DMS153 (cell line): Measurements from ENCODE around the gene ESR1.
"Not testable (repeated sequence)": the region's sequence is repeated elsewhere in the genome, so short reads cannot be mapped to it uniquely, and the experiment has no call there.

Source experiments
- DNase-seq: peaks from one replicate; lab custom pipeline; 2025; lab: John Stamatoyannopoulos, UW

ESR1 gene

DNA sequence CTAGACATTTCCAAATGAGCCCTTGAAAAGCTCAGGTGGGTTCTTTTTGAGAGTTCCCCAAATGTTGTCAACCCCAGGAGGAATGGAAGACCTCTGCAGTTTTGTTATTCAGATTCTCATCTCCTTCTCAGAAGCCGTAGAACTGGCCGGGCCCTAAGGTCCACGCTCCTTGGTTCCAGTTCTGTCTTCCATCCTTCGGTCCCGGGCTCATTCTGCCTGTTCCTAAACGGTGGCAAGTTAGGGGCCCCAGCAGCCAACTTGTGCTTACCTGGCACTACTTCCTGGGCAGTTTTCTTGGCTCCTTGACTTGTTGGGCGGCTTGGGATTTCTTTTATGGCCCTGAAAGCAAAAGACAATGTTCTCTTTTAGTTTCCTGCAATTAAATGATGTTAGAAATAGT lies 6.4 kb downstream of the ESR1 start:
- DNase-seq, result no peak

DNA sequence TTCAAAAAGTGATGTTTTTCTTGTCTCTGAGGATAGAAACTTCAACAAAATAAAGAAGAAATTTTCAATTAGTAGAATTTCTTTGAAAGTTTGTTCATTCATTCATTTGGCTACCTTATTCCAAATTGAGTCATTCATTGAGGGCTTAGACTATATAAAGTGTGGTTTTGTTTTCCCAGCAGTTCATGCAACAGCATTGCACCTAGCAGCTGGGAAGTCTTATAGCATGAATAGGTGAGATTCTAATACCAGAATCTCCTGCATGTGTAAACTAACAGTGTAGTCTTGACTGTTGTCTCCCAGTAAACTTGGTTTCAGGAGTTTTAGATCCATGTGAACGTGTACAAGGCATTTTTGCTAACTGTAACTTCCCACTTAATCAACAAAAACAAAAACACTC lies 7.1 kb downstream of the ESR1 start:
- no peak for DNase-seq

DNA sequence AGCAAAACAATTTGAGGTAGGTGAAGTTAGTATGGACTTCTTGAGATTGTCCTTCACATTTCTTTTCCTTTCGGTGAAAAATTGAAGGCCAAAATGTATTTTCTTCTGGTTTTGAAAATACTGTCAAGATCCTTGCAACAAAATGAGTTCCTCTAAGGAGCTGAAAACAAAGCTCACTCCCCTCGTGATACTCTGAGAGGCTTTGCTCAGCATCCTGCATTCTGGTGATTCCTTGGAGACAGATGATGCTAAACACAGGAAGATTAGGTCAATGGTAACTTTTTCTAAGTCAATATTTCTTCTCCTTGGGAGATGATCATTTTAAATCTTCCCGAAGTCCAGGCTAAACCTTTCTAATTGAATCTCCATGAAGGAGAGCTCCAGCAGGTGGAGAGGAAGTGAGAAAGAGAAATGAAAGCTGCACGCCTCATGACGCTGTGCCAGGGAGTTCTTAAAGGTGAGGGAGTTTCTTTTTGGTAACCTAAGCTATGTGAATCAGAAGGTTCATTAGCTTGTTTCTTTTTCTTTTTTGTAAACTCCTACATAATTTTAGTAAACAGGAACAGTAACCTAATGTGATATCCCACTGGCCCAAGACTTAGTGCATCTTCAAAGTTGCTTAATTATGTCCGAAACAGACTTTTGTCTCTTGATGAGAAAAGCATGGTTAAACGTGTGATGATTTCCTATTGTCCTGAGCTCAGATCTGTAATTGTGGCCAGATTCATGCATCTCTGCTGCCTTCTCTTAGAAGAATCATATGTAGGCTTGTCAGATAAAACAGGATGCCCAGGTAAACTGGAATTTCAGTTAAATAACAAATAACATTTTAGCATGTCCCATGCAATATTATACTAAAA lies 15.0 kb downstream of the ESR1 start:
- DNase-seq, result no peak

DNA sequence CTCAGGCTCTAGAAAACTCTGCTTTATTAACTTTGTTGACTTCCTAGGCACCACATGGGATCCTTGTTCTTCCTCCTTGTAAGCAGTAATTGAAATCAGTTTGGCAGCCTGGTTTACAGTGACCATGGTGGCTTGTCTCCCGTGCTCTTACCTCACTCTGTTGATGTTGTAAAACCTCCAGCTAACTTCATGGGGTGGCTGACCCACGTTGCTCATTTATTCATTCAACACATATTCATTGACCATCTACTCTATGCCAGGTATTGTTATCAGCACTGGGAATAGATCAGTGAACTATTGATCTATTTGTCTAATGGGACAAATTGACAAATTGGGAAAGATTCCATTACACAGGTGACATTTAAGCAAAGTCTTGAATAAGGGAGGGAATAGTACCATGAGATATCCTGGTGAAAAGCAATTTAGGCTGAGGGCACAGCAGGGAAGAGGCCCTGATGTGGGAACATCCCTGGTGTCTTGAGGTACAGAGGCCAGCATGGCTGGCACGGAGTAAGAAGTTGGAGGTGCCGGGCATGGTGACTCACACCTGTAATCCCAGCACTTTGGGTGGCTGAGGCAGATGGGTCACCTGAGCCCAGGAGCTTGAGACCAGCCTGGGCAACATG lies 19.1 kb downstream of the ESR1 start:
- no peak for DNase-seq

DNA sequence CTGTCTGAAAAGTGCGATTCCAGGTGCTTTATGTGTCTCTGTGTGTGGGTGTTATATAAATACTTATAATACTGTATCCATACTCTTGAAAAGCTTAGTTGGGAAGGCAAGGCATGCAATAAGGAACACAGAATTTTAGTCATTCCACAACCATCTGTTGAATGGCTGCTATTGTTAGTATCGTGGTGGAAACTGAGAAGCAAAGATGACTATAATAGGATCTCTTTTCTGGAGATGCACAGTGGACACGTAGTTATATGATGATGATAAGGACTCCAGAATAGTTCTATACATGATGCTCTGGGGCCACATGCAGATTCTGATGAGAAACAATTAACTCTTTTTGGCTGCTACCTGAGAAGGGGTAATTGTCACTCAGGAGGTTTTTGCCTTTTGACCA lies 25.2 kb downstream of the ESR1 start:
- DNase-seq, result no peak

DNA sequence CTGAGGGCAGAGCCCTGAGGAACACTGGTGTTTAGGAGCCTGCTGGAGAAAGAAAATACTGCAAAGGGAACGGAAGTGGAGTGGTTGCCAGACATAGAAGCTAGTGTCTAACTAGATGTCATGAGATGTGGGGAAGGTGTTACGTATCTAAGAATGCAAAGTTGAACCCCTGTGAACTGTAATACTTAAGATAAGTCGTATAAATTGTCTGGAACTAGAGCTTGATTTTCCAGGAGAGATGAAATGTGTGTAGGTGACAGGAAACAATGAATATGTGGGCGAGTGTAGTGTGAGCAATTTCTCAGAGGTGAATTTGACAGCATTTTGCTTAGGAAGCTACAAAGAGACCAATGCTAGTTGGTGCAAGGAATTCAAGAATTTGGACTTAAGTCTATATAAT lies 27.9 kb downstream of the ESR1 start:
- no peak for DNase-seq

DNA sequence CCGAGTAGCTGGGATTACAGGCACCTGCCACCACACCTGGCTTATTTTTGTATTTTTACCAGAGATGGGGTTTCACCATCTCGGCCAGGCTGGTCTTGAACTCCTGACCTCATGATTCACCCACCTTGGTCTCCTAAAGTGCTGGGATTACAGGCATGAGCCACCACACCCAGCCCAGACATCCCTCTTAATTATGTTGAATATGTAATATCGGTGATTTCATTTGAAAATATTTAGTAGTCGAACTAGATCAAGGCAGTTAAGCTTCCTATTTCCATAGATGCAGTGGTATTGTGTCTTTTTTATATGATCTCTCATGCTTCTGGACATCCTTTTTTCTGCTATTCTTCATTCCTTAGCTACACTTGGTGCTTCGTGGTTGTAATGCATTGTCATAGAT lies 29.7 kb downstream of the ESR1 start:
- no peak for DNase-seq

DNA sequence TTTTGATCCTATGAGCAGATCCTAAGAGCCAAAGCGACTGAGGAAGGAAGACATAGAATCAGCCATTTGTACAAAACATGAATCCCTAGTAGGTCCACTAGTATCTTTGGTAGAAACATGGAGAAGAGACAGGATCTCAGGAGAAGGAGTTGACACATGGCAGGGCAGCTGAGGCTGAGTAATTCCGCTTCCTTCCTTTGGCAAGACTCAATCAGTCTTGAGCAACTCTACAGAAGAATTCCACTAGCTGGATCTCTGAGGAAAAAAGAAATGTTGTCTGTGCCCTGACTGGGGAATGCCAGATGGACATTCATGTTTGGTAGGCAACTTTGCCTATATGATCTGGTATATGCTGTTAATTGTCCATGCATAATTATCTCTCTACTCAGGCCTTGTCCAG lies 35.3 kb downstream of the ESR1 start:
- DNase-seq, result no peak

DNA sequence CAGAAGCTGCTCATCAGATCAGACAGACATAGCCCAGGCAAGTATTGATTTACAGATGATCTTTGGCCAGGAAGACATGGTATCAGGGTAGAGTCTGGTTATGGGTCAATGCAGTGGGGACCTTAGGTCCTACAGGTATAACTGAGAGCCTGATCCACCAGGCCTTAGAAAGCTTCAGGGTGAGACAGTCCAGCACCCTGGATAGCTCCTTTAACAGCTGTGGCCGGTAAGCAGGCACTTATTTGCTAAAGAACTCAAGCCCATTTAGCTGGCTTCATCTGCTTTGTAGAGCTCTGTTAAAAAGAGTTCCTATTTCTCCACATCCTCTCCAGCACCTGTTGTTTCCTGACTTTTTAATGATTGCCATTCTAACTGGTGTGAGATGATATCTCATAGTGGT lies 39.6 kb downstream of the ESR1 start:
- DNase-seq, result no peak

DNA sequence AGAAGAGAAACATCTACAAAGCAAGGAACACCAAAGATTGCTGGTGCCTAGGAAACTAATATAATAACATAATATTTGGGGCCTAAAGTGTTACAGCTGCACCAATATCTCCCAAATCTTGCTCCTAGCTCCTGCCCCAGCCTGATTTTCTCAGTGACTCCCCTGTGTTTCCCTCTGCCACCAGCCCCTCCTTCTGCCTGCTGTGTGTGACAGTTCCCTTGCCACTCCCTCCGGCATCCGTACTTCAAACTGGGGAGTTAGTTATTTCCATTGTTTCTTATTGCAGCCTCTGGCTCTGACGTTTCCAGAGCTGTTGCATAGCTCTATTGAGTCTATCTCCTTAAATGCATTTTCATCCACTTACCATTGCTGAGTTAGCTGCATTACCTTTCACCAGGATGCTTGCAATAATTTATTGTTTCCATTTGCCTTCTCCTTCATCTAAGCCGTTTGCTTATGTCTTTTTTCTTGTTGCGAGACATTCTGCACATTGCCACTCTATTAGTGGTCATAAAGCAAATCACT lies 43.1 kb downstream of the ESR1 start:
- no peak for DNase-seq

DNA sequence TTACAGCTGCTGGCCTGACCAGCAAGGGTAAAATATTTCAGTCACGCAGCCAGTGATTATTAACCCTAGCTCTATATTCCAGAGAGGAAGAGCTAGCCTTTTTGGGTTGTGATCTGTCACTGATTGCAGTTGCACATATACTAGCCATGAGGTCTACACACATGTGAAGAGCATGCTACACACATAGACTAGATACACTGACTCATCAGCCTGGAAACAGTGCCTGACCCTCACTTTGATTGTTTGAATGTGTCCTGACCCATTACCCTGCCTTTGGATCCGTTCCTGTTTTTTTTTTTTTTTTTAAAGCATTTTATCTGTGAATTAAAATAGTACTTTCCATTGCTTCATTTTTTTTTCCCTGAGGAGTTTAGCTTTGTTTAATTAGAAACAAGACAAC lies 50.8 kb downstream of the ESR1 start:
- DNase-seq, result no peak

DNA sequence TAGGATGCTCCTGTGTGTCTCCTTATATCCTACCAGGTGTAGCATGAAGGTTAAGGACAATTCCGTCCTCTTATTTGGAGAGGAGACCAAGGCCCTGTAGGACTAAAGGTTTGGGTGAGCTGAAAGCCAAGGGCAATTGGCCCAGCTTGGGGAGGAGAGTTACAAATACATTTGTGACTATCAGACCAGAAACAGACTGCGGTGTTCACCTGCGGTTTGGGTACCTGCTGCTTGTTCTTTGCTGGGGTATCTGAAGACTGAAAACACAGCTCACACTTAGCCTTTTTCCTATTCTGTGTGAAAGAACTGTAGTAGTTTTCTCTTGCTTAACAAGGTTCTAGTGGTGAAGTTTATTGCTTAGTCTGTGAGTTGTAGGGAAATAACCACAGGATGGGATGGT lies 55.0 kb downstream of the ESR1 start:
- no peak for DNase-seq

DNA sequence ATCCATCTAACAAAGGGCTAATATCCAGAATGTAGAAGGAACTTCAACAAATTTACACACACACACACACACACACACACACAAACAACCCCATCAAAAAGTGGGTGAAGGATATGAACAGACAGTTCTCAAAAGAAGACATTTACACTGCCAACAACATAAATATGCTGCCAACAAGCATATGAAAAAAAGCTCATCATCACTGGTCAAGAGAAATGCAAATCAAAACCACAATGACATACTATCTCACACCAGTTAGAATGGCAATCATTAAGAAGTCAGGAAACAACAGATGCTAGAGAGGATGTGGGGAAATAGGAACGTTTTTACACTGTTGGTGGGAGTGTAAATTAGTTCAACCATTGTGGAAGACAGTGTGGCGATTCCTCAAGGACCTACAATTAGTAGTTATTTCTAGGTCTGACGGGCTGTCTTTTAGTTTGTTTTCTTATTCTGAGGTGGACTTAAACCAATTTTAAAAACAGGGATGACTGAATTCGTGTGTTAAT lies 59.9 kb downstream of the ESR1 start:
- DNase-seq, result not testable (repeated sequence)

DNA sequence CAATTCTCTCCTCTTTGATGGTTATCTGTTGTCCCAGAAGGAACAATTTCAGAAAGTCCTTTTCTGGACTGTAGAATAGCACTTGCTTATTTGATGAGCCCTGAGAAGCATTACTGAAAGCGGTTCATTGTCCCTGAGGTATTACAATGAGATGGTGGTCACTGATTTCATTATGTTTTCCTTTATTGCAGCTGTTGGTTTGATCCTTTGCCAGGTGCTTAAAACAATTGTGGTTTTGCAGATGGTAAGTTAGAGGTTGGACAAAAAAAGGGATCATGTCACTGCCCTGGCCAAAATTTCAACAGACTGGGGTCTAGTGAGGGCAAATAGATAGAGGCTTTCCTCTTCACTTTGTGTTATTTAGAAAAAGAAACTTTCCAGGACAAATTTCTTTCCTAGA lies 61.9 kb downstream of the ESR1 start:
- DNase-seq, result no peak

DNA sequence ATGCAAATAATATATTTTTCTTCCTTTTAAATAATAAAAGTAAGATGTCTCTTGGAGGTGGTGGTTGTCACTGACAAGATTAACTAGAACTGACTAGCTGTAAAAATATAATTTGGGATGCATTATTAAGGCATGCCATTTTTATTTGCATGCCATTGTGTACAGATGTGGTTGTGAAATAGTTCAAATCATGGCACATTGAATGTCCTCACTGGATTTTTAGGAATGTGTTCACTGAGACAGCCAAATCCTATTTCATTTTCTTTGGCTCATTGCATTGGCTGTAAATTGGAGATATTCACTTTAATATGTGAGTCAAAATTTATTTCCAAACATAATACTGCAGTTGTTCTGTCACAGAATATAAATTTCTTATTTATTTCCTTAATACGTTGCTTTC lies 62.3 kb downstream of the ESR1 start:
- DNase-seq, result no peak

DNA sequence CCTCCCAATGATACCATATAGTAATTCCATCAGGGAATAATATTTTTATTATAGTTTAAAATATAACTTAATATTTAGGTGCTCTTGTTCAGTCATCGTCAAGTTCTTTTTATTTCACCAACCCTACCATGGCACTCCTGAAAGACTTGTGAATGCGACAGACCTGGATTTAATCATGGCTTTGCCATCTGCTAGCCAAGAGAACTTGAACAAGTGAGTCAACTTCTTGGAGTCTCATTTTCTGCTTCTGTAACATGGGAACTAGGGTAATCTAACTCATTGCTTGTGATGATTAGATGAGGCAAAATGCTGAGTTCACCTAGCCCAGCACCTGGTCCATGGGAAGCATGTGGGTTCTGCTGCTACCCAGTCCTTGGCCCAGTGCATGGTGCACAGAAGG lies 62.9 kb downstream of the ESR1 start:
- DNase-seq, result no peak

DNA sequence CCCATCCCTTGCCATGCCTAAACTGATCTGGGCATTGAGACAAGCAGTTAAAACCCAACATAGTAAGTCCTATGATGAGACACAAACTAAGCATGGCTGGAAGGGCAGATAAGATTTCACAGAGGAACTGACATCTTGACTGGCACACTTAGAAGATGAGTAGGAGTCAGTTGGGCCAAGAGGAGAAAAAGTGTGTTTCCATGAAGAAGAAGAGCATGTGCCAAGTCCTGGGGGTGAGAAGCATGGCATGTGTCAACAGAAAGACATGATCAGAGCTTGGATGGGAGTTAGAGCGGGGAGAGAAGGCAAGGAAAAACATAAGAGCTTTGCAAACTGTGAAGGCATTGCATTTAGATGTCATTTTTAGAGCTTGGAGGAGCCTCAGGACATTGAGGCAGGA lies 68.0 kb downstream of the ESR1 start:
- no peak for DNase-seq

DNA sequence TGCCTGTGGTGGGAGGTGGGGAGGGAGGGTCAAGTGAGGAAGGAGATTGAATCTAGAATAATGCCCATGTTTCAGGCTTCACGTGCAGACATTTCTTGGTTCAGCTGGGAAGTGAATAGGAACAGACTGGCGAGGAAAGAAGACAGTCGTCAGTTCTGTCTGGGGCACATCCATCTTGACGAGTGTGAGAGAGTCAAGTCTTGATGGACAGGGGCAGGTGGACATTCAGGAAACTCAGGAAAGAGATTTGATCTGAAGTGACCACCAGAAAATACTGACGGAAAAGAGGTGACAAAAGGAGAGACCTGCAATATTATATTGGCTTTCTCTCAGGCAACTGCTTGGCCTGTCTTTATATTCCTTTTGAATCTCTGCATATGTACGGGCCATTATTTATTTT lies 68.6 kb downstream of the ESR1 start:
- DNase-seq, result no peak

DNA sequence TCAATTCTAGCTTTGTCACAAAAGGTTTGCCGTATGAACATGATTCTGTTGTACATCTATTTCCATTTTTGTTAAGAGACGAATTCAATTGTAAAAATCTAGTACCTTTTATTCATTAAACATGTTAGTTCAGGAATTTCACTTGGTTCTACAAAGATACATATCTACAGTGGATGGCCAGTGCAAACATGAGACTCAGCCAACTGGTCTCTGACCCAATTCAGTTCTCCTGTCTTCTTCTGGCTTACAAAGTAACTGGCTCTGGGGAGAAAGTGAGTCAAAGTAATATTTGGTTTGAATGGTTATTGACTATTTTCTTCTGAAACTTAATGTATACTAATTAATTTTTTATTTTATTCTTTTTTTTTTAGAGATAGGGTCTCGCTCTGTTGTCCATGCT lies 70.0 kb downstream of the ESR1 start:
- DNase-seq, result no peak

DNA sequence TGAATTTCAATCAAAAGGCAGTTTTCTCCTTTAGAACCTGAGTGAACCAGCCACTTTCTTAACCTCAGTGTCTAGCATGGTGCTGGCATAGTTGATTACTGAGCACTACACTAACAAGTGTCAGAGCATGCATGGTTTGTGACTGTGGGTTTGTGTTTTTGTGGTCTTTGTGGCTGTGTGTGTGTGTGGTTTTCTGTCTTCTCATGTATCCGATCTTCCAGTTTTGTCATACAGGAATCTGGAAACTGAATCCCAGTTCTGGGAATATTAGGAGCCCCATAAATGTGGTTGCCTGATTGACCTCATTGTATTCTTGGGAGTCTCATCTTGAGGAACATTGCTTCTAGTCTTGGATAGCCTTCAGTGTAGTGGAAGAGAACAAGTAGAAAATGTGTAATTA lies 73.7 kb downstream of the ESR1 start:
- no peak for DNase-seq

DNA sequence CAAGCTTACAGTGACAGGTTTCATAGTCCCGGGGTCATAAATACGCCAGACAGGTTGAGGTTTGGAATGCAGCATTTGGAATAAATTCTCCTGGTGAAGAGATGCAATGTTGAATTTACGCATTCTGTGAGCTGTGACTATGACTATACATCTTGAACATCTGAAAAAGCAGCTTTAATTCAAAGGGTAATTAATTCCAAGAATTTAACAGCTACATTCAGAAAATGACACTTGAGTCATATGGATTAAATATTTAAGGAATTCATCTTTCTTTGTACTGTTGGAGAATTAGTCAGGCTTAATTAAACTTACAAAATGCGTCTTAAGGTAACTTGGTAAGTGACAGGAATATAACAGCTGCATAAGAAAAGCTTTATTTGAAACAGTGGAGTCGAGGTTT lies 74.7 kb downstream of the ESR1 start:
- no peak for DNase-seq

DNA sequence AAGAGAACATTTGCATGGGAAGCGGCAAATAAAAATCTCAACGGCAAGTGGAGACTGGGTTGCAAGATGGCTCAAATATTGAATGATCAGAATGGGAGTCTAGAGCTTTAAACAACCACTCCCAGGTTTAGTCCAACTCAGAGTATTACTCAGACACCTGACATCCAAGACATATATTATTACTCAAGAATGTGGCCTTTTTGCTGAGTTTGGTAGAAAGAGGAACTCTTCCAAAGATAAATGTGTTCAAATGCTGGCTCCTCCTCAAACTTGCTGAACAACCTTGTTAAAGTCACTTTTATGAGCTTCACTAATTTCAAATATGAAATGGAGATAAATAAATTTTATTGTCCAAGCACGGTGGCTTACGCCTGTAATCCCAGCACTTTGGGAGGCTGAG lies 77.8 kb downstream of the ESR1 start:
- DNase-seq, result no peak

DNA sequence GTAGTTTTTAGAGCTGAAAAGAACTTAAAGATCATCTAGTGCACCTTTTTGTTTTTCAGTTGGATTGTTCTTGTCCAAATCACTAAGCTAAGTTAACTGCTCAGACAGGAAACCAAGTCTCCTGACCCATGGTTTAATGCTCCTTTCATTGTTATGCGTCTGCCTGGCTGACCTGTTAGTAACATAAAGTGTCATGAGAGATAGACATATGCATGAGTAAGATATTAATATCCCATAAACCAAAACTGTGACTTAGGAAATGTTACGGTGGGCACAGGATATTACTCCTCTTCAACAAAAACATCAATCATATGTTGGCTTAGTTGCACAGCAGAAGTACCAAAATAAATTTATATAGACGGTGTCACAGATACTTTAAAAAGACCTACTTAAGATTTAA lies 84.0 kb downstream of the ESR1 start:
- DNase-seq, result no peak

DNA sequence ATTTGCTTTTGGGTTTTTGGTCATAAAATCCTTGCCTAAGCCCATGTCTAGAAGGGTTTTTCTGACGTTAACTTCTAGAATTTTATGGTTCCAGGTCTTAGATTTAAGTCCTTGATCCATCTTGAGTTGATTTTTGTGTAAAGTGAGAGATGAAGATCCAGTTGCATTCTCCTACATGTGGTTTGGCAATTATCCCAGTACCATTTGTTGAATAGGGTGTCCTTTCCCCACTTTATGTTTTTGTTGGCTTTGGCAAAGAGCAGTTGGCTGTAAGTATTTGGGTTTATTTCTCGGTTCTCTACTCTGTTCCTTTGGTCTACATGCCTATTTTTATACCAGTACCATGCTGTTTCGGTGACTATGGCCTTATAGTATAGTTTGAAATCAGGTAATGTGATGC lies 86.9 kb downstream of the ESR1 start:
- DNase-seq, result not testable (repeated sequence)
